ENCODE results near the gene ELL. TPM values are rescaled to one million over a fixed set of nuclear protein-coding genes. Genes with fewer than 3 reads are reported as not detected.

ELL gene
- total and polyA plus RNA-seq, 2 donors from 2014 or later: 5.7 to 25.2 TPM

- H3K4me1 ChIP-seq (ENCODE audit: control insufficient read depth in 2 of 3, insufficient read depth in 2 of 3, low read depth in 1 of 3, low read length in 3 of 3): peaks cover 3 to 33% (median 11%) of the 10 kb centered on the region in 3 donors
Observed at GRCh38 chr19:18414504-18415177, 107.2 kb downstream of the ELL start.

DNA sequence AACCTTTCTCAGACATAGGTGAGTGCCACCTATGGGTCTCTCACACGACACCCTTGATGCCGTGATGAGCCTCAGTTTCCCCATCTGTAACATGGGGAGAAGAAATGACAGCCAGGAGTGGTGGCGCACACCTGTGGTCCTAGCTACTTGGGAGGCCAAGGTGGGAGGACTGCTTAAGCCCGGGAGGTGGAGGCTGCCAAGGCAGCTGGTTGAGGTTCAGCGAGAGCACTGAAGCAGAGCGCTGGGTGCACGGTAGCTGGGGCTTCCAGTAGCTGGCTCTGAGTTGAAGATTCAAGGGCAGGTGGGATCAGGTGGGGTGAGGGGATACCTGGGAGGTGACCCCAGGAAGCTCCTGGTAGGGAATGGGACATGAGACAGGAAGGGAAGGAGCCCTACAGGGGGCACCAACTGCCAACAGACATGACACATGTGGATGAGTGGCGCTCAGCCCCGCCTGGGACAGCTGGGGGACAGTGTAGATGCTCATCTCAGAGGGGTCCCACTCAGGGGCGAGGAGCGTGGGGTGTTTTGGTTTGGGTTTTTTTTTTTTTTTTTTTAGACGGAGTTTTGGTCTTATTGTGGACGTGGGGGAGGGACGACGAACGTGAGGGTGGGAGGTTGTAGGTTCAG, 109.1 kb downstream of the ELL start:
- TF ChIP-seq, protein P1, sequence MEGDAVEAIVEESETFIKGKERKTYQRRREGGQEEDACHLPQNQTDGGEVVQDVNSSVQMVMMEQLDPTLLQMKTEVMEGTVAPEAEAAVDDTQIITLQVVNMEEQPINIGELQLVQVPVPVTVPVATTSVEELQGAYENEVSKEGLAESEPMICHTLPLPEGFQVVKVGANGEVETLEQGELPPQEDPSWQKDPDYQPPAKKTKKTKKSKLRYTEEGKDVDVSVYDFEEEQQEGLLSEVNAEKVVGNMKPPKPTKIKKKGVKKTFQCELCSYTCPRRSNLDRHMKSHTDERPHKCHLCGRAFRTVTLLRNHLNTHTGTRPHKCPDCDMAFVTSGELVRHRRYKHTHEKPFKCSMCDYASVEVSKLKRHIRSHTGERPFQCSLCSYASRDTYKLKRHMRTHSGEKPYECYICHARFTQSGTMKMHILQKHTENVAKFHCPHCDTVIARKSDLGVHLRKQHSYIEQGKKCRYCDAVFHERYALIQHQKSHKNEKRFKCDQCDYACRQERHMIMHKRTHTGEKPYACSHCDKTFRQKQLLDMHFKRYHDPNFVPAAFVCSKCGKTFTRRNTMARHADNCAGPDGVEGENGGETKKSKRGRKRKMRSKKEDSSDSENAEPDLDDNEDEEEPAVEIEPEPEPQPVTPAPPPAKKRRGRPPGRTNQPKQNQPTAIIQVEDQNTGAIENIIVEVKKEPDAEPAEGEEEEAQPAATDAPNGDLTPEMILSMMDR (IDR thresholded peaks at IDR 0.05; ENCODE audit: borderline replicate concordance, extremely low read depth, insufficient read depth): no peak
- intact Hi-C loops (cut with DNase I): no loop called here
- no peak for FAIRE-seq
- Histone ChIP-seq H3K36me3 (ENCODE audit: control insufficient read depth in 2 of 3, insufficient read depth in 3 of 3, low read length in 3 of 3) (no peaks in the 10 kb centered on the region), H3K9ac (ENCODE audit: low read length in 3 of 3) (no peak overlapping the region), H3K4me1 (ENCODE audit: control insufficient read depth in 2 of 3, insufficient read depth in 2 of 3, low read depth in 1 of 3, low read length in 3 of 3) (peaks cover 0 to 23% (median 3%) of the 10 kb centered on the region in 3 donors), H3K27ac (ENCODE audit: low read depth in 2 of 2, low read length in 2 of 2) (no peak overlapping the region), H3K9me3 (ENCODE audit: control insufficient read depth in 2 of 3, insufficient read depth in 1 of 3, low read length in 3 of 3) (no peaks in the 10 kb centered on the region), H3K4me3 (ENCODE audit: low read length in 3 of 3) (no peak overlapping the region), H3K27me3 (ENCODE audit: control insufficient read depth, insufficient read depth, low read length) (no peaks in the 10 kb centered on the region)
- DNase-seq: peak in 2 of 5 donors; percentile 60 to 74

More at GRCh38 chr19:18414504-18415177, 107.2 kb downstream of the ELL start:
- no peak for FAIRE-seq
- Histone ChIP-seq H3K9me3 (ENCODE audit: control insufficient read depth in 2 of 3, insufficient read depth in 1 of 3, low read length in 3 of 3) (no peaks in the 10 kb centered on the region), H3K27me3 (ENCODE audit: control insufficient read depth, insufficient read depth, low read length) (no peaks in the 10 kb centered on the region), H3K9ac (ENCODE audit: low read length in 3 of 3) (peak overlapping the region in 1 of 3 donors; percentile 3), H3K4me3 (ENCODE audit: low read length in 3 of 3) (peak overlapping the region in 2 of 3 donors; percentile 20 to 25), H3K36me3 (ENCODE audit: control insufficient read depth in 2 of 3, insufficient read depth in 3 of 3, low read length in 3 of 3) (no peaks in the 10 kb centered on the region), H3K27ac (ENCODE audit: low read depth in 2 of 2, low read length in 2 of 2) (peak overlapping the region; percentile 82 to 95)
- intact Hi-C loops (cut with DNase I): no loop called here
- peak in 4 of 5 donors; percentile 60 to 83 (median 78) for DNase-seq
- TF ChIP-seq, protein P1 (IDR thresholded peaks at IDR 0.05; ENCODE audit: borderline replicate concordance, extremely low read depth, insufficient read depth): no peak

DNA sequence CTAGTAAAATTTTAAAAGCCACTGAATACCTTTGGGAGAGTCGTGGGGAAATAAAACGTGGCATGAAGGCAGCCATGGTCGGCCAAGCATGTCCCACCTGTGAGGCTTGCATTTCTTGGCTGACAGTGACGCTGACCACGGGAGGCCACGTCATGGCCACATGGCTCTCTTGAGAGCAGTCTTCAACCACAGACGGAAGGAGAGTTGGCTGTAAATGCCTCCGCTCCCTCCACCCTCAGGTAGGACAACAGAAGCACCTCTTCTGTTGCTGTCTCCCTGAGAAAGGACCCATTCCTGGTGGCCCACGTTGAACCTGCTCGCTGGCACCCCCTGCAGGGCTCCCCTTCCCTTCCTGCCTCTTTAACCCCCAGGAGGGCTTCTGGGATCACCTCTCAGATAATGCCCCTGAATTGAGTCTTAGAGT, 113.8 kb downstream of the ELL start:
- peak in 4 of 5 donors; percentile 60 to 85 (median 64) for DNase-seq
- TF ChIP-seq, protein P1 (IDR thresholded peaks at IDR 0.05; ENCODE audit: borderline replicate concordance, extremely low read depth, insufficient read depth): no peak
- H3K9ac ChIP-seq (ENCODE audit: low read length in 3 of 3): peak overlapping the region in 1 of 3 donors; percentile 32
- H3K27me3 ChIP-seq (ENCODE audit: control insufficient read depth, insufficient read depth, low read length): no peaks in the 10 kb centered on the region
- H3K4me1 ChIP-seq (ENCODE audit: control insufficient read depth in 2 of 3, insufficient read depth in 2 of 3, low read depth in 1 of 3, low read length in 3 of 3): peaks cover 0 to 3% (median 0%) of the 10 kb centered on the region in 3 donors
- H3K4me3 ChIP-seq (ENCODE audit: low read length in 3 of 3): no peak overlapping the region
- intact Hi-C loops (cut with DNase I): loop anchor here (10.0 kb wide), 2 partner anchors 63 to 133 kb away; partner anchors contain the start of genes IQCN and PGPEP1
- peak overlapping the region; percentile 45 to 85 for H3K27ac ChIP-seq (ENCODE audit: low read depth in 2 of 2, low read length in 2 of 2)
- FAIRE-seq: no peak
- H3K9me3 ChIP-seq (ENCODE audit: control insufficient read depth in 2 of 3, insufficient read depth in 1 of 3, low read length in 3 of 3): no peaks in the 10 kb centered on the region
- no peaks in the 10 kb centered on the region for H3K36me3 ChIP-seq (ENCODE audit: control insufficient read depth in 2 of 3, insufficient read depth in 3 of 3, low read length in 3 of 3)

Data from kidney (tissue), 14 donors.